ENCODE data around the gene TMTC2.

- TF ChIP-seq EZH2 (IDR thresholded peaks at IDR 0.05) (no peak), POLR2AphosphoS5 (IDR thresholded peaks at IDR 0.05; ENCODE audit: borderline replicate concordance, low read depth, low read length) (no peak), FOXP2 (optimal IDR thresholded peaks at IDR 0.05; ENCODE audit: control extremely low read depth, extremely low read length, insufficient read depth) (no peak)
These were observed 470.9 kb downstream of the TMTC2 start for GRCh38 chr12:83157604-83158003.

Data from SK-N-MC (cell line).